ENCODE data around the gene MED15.

The MED15 gene

DNA sequence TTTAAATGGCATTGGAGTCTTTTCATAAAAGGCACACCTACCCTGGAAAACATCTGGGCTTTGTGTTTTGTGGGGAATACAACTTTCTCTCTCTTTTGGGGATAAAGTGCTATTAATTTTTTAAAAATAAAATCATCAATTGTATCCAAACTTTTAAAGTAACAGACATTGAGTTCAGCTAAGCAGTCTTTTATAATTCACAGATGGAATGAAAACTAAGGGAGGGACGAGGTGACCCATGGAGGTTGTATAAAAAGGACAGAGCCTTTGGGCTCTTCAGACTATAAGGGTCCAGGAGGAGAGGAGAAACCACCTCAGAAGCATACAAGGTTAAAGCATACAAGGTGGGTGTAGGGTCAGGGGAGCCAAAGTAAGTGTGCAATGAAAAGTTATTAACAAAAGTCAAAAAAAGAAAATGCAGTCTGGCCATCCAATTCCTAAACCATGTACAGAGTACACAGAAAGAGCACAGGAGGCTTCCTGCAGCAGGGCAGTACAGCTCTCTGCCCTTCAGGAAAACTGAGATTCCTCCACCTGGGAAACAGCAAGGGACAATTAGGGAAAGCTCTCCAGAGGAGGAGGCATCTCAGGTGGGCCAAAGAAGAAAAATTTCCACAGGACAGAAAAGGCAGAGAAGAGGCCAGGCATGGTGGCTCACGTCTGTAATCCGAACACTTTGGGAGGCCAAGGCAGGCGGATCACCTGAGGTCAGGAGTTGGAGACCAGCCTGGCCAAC, 22.3 kb upstream of the MED15 start:
- Histone ChIP-seq H3K9me3 (ENCODE audit: control insufficient read depth, low read length) (no peaks in the 10 kb centered on the region), H3K36me3 (ENCODE audit: control insufficient read depth, insufficient read depth, low read length) (peaks cover 10% of the 10 kb centered on the region), H3K4me3 (ENCODE audit: extremely low read depth, insufficient read depth, low read length, poor library complexity, severe bottlenecking) (no peak overlapping the region), H3K27ac (ENCODE audit: low read depth, low read length, severe bottlenecking) (no peak overlapping the region), H3K4me1 (ENCODE audit: control insufficient read depth, insufficient read depth, low read length, poor library complexity, severe bottlenecking) (no peaks in the 10 kb centered on the region)
- 92 to 100% methylated on average over 3 of the region's 4 CpGs for WGBS, 2 experiments (ENCODE audit: insufficient coverage in 2 of 2)

DNA sequence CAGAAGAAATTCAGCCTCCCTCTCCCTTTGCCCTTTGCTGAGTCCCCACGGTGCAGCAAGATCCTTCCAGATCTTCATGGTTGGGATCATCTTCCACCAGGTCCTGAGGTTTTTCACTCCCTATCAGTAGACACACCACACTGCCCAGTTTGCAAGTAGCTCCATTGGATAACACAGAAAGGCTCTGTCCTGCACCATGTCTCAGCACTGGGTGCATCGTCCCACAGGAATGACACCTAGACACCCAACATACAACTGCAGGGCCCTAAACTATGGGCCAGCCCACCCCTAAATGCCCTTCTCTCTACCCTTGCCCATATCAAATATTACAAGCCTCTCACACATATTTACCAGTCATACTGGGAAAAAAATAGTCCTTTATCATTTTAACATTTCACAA, 21.2 kb upstream of the MED15 start:
- H3K4me1 ChIP-seq (ENCODE audit: control insufficient read depth, insufficient read depth, low read length, poor library complexity, severe bottlenecking): no peaks in the 10 kb centered on the region
- no peak overlapping the region for H3K4me3 ChIP-seq (ENCODE audit: extremely low read depth, insufficient read depth, low read length, poor library complexity, severe bottlenecking)
- WGBS, 2 experiments (ENCODE audit: insufficient coverage in 2 of 2): 89 to 100% methylated on average over 2 of the region's 2 CpGs
- H3K27ac ChIP-seq (ENCODE audit: low read depth, low read length, severe bottlenecking): no peak overlapping the region
- H3K9me3 ChIP-seq (ENCODE audit: control insufficient read depth, low read length): no peaks in the 10 kb centered on the region
- peaks cover 10% of the 10 kb centered on the region for H3K36me3 ChIP-seq (ENCODE audit: control insufficient read depth, insufficient read depth, low read length)

DNA sequence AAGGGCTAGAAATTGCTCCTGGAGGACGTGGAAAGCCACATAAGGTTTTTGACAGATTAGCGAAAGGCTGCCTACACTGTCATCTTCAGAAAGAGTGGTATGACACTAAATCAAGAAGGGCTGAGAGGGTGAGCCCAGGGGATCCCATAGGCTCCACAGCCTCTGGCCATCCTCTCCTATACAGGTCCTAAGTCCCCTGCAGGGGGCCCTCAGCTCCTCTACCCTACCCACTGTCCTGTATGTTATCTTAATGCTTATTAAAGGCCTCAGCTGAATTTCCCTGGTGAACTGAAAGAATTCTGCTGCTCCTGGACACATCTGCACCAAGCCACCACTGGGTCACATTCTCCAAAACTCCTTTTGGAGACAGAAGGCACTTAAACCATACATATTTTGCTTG, 19.7 kb upstream of the MED15 start:
- H3K9me3 ChIP-seq (ENCODE audit: control insufficient read depth, low read length): no peaks in the 10 kb centered on the region
- peaks cover 10% of the 10 kb centered on the region for H3K36me3 ChIP-seq (ENCODE audit: control insufficient read depth, insufficient read depth, low read length)
- WGBS, 2 experiments (ENCODE audit: insufficient coverage in 2 of 2): 100% methylated on average over 1 of the region's 2 CpGs
- H3K4me1 ChIP-seq (ENCODE audit: control insufficient read depth, insufficient read depth, low read length, poor library complexity, severe bottlenecking): no peaks in the 10 kb centered on the region
- no peak overlapping the region for H3K4me3 ChIP-seq (ENCODE audit: extremely low read depth, insufficient read depth, low read length, poor library complexity, severe bottlenecking)
- H3K27ac ChIP-seq (ENCODE audit: low read depth, low read length, severe bottlenecking): no peak overlapping the region

DNA sequence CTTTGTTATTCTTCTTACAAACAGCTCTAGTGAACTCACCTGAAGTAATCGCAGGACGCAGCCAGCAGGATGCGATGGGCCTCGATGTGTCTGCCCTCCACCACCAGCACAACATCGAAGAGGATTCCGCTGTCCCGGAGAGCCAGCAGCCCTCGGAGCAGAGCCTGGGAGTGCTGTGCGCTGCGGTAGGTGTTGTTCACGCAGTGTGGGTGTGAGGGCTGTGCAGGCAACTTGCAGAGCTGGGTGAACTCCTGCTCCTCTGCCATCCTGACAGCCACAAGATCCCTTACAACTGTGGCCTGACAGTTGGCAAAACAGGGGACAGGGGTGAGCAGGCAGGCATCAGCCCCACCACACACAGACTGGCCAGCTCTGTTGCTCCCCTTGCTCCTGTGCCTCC, 18.5 kb upstream of the MED15 start:
- 70 to 89% methylated on average over 7 to 8 of the region's 11 CpGs for WGBS, 2 experiments (ENCODE audit: insufficient coverage in 2 of 2)
- peaks cover 3% of the 10 kb centered on the region for H3K36me3 ChIP-seq (ENCODE audit: control insufficient read depth, insufficient read depth, low read length)
- H3K4me1 ChIP-seq (ENCODE audit: control insufficient read depth, insufficient read depth, low read length, poor library complexity, severe bottlenecking): no peaks in the 10 kb centered on the region
- no peak overlapping the region for H3K27ac ChIP-seq (ENCODE audit: low read depth, low read length, severe bottlenecking)
- H3K9me3 ChIP-seq (ENCODE audit: control insufficient read depth, low read length): no peaks in the 10 kb centered on the region
- H3K4me3 ChIP-seq (ENCODE audit: extremely low read depth, insufficient read depth, low read length, poor library complexity, severe bottlenecking): no peak overlapping the region

DNA sequence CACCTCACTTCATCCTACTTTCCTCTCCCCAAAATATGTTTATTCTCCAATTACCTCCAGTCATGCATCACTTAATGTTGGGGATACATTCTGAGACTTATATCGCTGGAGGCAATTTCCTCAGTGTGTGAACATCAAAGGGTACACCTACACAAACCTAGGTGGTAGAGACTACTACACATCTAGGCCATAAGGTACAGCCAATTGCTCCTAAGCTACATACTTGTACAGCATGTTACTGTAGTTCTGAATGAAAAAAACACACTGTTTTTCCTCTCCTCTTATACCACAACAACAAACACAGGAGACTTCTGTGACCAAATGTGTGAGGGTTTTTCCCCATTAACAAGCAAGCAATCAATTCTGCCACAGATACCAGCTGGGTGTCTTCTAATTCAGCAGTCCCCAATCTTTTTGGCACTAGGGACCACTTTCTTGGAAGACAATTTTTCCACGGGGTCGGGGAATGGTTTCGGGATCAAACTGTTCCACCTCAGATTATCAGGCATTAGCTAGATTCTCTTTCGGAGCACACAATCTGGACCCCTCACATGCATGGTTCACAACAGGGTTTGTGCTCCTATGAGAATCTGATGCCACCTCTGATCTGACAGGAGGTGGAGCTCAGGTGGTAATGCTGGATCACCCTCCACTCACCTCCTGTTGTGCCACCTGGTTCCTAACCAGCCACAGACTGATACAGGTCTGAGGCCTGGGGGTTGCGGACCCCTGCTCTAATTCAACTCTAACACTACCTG, 17.0 kb upstream of the MED15 start:
- Histone ChIP-seq H3K27ac (ENCODE audit: low read depth, low read length, severe bottlenecking) (no peak overlapping the region), H3K36me3 (ENCODE audit: control insufficient read depth, insufficient read depth, low read length) (peaks cover 3% of the 10 kb centered on the region), H3K4me3 (ENCODE audit: extremely low read depth, insufficient read depth, low read length, poor library complexity, severe bottlenecking) (no peak overlapping the region), H3K4me1 (ENCODE audit: control insufficient read depth, insufficient read depth, low read length, poor library complexity, severe bottlenecking) (no peaks in the 10 kb centered on the region), H3K9me3 (ENCODE audit: control insufficient read depth, low read length) (no peaks in the 10 kb centered on the region)
- WGBS, 2 experiments (ENCODE audit: insufficient coverage in 2 of 2): 94 to 97% methylated on average over 5 of the region's 6 CpGs

DNA sequence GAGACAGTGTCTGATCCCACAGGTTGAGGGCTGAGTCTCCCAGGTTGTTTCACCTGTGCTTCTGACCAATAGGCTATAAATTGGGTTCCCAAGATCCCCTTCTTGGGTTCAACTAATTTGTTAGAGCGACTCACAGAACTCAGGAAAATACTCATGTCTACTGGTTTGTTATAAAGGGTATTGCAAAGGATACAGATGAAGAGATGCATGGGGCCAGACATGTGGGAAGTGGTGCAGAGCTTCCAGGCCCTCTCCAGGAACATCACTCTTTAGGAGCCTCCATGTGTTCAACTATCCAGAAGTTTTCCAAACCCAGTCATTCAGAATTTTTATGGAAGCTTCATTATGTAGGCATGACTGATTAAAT, 16.5 kb upstream of the MED15 start:
- no peaks in the 10 kb centered on the region for H3K9me3 ChIP-seq (ENCODE audit: control insufficient read depth, low read length)
- 83 to 100% methylated on average over 1 of the region's 1 CpG for WGBS, 2 experiments (ENCODE audit: insufficient coverage in 2 of 2)
- H3K4me1 ChIP-seq (ENCODE audit: control insufficient read depth, insufficient read depth, low read length, poor library complexity, severe bottlenecking): no peaks in the 10 kb centered on the region
- peaks cover 3% of the 10 kb centered on the region for H3K36me3 ChIP-seq (ENCODE audit: control insufficient read depth, insufficient read depth, low read length)
- H3K27ac ChIP-seq (ENCODE audit: low read depth, low read length, severe bottlenecking): no peak overlapping the region
- H3K4me3 ChIP-seq (ENCODE audit: extremely low read depth, insufficient read depth, low read length, poor library complexity, severe bottlenecking): no peak overlapping the region

DNA sequence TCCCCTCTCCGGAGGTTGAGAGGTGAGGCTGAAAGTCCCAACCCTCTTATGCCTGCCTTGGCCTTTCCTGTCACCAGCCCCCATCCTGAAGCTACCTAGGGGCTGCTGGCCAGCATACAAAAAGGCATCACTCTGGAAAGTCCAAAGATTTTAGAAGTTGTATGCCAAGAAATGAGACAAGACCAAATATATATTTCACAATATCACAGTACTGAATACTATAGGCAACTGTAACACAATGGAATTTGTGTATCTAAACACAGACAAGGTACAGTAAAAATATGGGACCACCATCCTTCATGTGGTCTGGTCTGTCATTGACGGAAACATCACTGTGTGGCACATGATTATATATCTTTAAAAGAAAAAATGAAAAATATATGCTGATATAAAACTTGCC, 16.1 kb upstream of the MED15 start:
- Histone ChIP-seq H3K36me3 (ENCODE audit: control insufficient read depth, insufficient read depth, low read length) (peaks cover 3% of the 10 kb centered on the region), H3K27ac (ENCODE audit: low read depth, low read length, severe bottlenecking) (no peak overlapping the region), H3K9me3 (ENCODE audit: control insufficient read depth, low read length) (no peaks in the 10 kb centered on the region), H3K4me1 (ENCODE audit: control insufficient read depth, insufficient read depth, low read length, poor library complexity, severe bottlenecking) (no peaks in the 10 kb centered on the region), H3K4me3 (ENCODE audit: extremely low read depth, insufficient read depth, low read length, poor library complexity, severe bottlenecking) (no peak overlapping the region)
- 83% methylated on average over 1 of the region's 2 CpGs; no CpG with 5 or more reads in 1 of the 2 experiments for WGBS, 2 experiments (ENCODE audit: insufficient coverage in 2 of 2)

DNA sequence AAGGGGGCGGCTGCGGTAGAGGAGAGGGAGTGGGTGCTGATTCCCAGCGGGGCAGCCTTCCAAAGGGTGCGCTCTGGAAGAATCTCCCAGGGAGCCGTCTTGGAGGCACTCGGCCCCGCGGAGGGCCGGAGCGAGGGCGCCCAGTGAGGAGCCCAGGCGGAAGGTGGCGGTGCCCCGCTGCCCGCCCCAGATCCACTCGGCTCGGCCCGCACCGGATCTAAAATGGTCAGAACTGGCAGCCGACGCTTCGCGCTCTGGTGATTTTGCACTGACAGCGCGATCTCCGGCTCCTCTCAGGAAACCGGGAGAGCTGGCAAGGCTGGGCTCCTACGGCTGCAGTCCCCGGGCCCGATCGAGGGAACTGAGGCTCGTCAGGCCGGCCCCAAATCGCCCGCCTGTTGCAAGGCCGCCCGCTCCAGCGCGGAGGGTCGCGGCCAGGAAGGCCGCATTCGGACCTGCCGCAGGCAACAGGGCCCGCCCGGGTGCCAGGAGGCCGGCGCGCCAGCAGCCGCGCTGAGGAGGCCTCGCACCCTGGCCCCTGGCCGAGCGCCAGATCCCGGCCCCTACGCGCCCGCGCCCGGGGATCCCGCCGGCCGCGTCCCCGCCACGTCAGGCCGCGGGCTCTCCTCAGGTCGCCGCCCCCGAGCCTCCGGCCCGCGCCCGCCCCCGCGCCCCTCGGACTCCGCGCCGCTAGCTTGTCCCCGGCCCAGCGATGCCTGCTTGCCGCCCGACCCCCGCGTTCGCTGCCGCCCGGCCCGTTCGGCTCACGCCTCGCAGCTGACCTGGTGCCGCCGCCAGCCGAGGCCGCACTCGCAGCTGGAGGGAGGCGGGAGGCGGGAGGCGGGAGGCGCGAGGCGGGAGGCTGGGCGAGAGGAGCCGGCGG, 12.2 kb upstream of the MED15 start, which contains the start of gene KLHL22:
Gene KLHL22 (minus strand): TSS at position 818 of the 883 bp plus-strand sequence. CDS start 6,584 bp downstream, outside the sequence.
- Histone ChIP-seq H3K27ac (ENCODE audit: low read depth, low read length, severe bottlenecking) (peak within 1 kb of the TSS; percentile 79), H3K4me3 (ENCODE audit: extremely low read depth, insufficient read depth, low read length, poor library complexity, severe bottlenecking) (peak within 1 kb of the TSS; percentile 63), H3K9me3 (ENCODE audit: control insufficient read depth, low read length) (no peaks in the 10 kb centered on the region), H3K4me1 (ENCODE audit: control insufficient read depth, insufficient read depth, low read length, poor library complexity, severe bottlenecking) (no peaks in the 10 kb centered on the region), H3K36me3 (ENCODE audit: control insufficient read depth, insufficient read depth, low read length) (no peaks in the 10 kb centered on the region)
- 0 to 1% methylated on average over 68 to 75 of the region's 108 CpGs for WGBS, 2 experiments (ENCODE audit: insufficient coverage in 2 of 2)

DNA sequence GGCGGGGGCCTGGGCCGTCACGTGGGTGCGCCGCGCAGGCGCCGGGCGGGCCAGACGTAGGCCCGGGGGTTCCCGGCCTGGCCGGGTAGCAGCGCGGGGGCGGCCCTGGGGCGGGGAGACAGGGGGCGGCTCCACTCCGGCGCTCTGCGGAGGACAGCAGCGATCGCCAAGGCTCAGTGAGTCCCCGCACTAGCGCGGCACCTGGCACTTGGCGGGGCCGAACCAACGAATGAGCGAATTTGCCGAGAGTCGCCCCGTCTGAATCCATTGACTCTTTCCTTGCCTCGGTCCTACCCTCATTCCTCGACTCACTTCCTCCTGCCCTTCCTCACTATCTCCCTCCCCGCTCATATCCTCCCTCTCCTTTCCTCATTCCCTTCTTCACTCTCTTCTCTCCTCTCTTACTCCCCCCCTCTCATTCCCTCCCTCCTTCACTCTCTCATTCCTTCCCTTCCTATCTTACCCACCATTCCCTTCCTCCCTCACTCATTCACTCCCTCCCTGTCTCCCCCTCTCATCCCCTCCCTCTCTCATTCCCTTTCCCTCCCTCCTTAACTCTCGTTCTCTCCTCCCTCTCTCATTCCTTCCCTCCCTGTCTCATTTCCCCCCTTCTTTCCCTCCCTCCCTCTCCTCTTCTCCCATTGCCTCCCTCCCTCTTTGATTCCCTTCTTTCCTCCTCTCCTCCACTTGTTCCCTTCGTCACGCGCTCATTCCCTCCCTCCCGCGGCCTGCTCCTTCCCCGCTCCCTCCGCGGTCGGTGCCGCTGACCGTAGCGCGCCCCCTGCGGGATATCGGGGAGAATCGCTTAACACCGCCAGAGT, 11.3 kb upstream of the MED15 start:
- Histone ChIP-seq H3K4me1 (ENCODE audit: control insufficient read depth, insufficient read depth, low read length, poor library complexity, severe bottlenecking) (no peaks in the 10 kb centered on the region), H3K4me3 (ENCODE audit: extremely low read depth, insufficient read depth, low read length, poor library complexity, severe bottlenecking) (peak overlapping the region; percentile 63), H3K36me3 (ENCODE audit: control insufficient read depth, insufficient read depth, low read length) (no peaks in the 10 kb centered on the region), H3K27ac (ENCODE audit: low read depth, low read length, severe bottlenecking) (peak overlapping the region; percentile 79), H3K9me3 (ENCODE audit: control insufficient read depth, low read length) (no peaks in the 10 kb centered on the region)
- WGBS, 2 experiments (ENCODE audit: insufficient coverage in 2 of 2): 0% methylated on average over 40 to 44 of the region's 54 CpGs

DNA sequence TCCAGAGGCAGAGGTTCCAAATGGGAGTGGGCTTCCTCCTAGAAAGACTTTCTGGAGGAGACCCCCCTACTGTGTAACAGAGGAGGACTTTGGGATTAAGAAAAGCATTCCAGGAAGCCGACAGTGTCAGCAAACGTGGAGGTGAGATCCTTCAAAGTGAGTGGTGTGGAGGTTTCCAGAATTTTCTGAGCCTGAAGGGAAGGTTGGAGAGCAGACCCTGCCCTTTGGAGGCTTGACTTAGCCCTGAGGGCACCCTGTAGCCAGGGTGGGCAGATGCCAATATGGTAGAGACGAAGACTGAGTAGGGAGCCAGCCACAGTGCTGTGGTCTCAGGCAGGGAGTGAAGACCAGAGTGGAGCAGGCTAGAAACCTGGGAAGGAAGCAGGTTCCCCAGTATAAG, 10.0 kb upstream of the MED15 start:
- H3K4me3 ChIP-seq (ENCODE audit: extremely low read depth, insufficient read depth, low read length, poor library complexity, severe bottlenecking): no peak overlapping the region
- no peak overlapping the region for H3K27ac ChIP-seq (ENCODE audit: low read depth, low read length, severe bottlenecking)
- no peaks in the 10 kb centered on the region for H3K36me3 ChIP-seq (ENCODE audit: control insufficient read depth, insufficient read depth, low read length)
- 82% methylated on average over 3 of the region's 3 CpGs for WGBS, 2 experiments (ENCODE audit: insufficient coverage in 2 of 2)
- no peaks in the 10 kb centered on the region for H3K9me3 ChIP-seq (ENCODE audit: control insufficient read depth, low read length)
- H3K4me1 ChIP-seq (ENCODE audit: control insufficient read depth, insufficient read depth, low read length, poor library complexity, severe bottlenecking): no peaks in the 10 kb centered on the region
